ENCODE measurements around the gene CYP26B1.

The CYP26B1 gene

GRCh38 chr2:72147303-72147971, at the start of gene CYP26B1:
TSS of gene CYP26B1 (minus strand) at chr2:72147862. CDS start at chr2:72147834, 28 bp downstream.
- no peak for DNase-seq (ENCODE audit: low spot score)

- DNase-seq (ENCODE audit: low spot score): no peak
Measured at GRCh38 chr2:72193723-72194122, 46.1 kb upstream of the CYP26B1 start.

GRCh38 chr2:72191441-72191840, 43.8 kb upstream of the CYP26B1 start:
- no peak for DNase-seq (ENCODE audit: low spot score)

GRCh38 chr2:72185206-72185605, 37.5 kb upstream of the CYP26B1 start:
- no peak for DNase-seq (ENCODE audit: low spot score)

GRCh38 chr2:72183466-72183865, 35.8 kb upstream of the CYP26B1 start:
- no peak for DNase-seq (ENCODE audit: low spot score)

GRCh38 chr2:72183016-72183415, 35.4 kb upstream of the CYP26B1 start:
- DNase-seq (ENCODE audit: low spot score): no peak

GRCh38 chr2:72182547-72182946, 34.9 kb upstream of the CYP26B1 start:
- DNase-seq (ENCODE audit: low spot score): no peak

- no peak for DNase-seq (ENCODE audit: low spot score)
Measured at GRCh38 chr2:72181616-72182015, 34.0 kb upstream of the CYP26B1 start.

GRCh38 chr2:72180351-72180750, 32.7 kb upstream of the CYP26B1 start:
- no peak for DNase-seq (ENCODE audit: low spot score)

GRCh38 chr2:72178551-72178950, 30.9 kb upstream of the CYP26B1 start:
- no peak for DNase-seq (ENCODE audit: low spot score)

- DNase-seq (ENCODE audit: low spot score): no peak
Measured at GRCh38 chr2:72176281-72176680, 28.6 kb upstream of the CYP26B1 start.

- DNase-seq (ENCODE audit: low spot score): no peak
Measured at GRCh38 chr2:72175636-72176035, 28.0 kb upstream of the CYP26B1 start.

GRCh38 chr2:72173640-72174321, 26.1 kb upstream of the CYP26B1 start:
- no peak for DNase-seq (ENCODE audit: low spot score)

- DNase-seq (ENCODE audit: low spot score): no peak
Measured at GRCh38 chr2:72172478-72172877, 24.8 kb upstream of the CYP26B1 start.

GRCh38 chr2:72166279-72166678, 18.6 kb upstream of the CYP26B1 start:
- no peak for DNase-seq (ENCODE audit: low spot score)

- DNase-seq (ENCODE audit: low spot score): no peak
Measured at GRCh38 chr2:72165792-72166191, 18.1 kb upstream of the CYP26B1 start.

GRCh38 chr2:72162574-72162973, 14.9 kb upstream of the CYP26B1 start:
- DNase-seq (ENCODE audit: low spot score): no peak

- no peak for DNase-seq (ENCODE audit: low spot score)
Measured at GRCh38 chr2:72159211-72159993, 11.7 kb upstream of the CYP26B1 start.

GRCh38 chr2:72157871-72158771, 10.5 kb upstream of the CYP26B1 start:
- DNase-seq (ENCODE audit: low spot score): no peak

GRCh38 chr2:72156872-72157271, 9.2 kb upstream of the CYP26B1 start:
- DNase-seq (ENCODE audit: low spot score): no peak

- no peak for DNase-seq (ENCODE audit: low spot score)
Measured at GRCh38 chr2:72155737-72156136, 8.1 kb upstream of the CYP26B1 start.

- DNase-seq (ENCODE audit: low spot score): no peak
Measured at GRCh38 chr2:72155151-72155550, 7.5 kb upstream of the CYP26B1 start.

Data from pons (tissue), 1 donor.